ENCODE results near the gene ALDH3B1. TPM values are rescaled to one million over a fixed set of nuclear protein-coding genes. Genes with fewer than 3 reads are reported as not detected.

ALDH3B1 gene
- polyA plus RNA-seq, 12 donors, result 3.2 to 155 (median 7.6) TPM

- DNase-seq, result no peak
Measured at GRCh38 chr11:68012044-68012842, 2.1 kb downstream of the ALDH3B1 start.

GRCh38 chr11:68012843-68013610 is 2.9 kb downstream of the ALDH3B1 start:
- no peak for DNase-seq

- DNase-seq, result no peak
Measured at GRCh38 chr11:68013611-68014156, 3.6 kb downstream of the ALDH3B1 start.

GRCh38 chr11:68014157-68014946 is 4.2 kb downstream of the ALDH3B1 start:
- no peak for DNase-seq

- DNase-seq, result no peak
Measured at GRCh38 chr11:68014947-68015447, 4.9 kb downstream of the ALDH3B1 start.

- DNase-seq, result no peak
Measured at GRCh38 chr11:68015467-68015866, 5.3 kb downstream of the ALDH3B1 start.

GRCh38 chr11:68016161-68016903 is 6.2 kb downstream of the ALDH3B1 start:
- DNase-seq, result no peak

GRCh38 chr11:68016904-68017817 is 7.0 kb downstream of the ALDH3B1 start:
- DNase-seq, result no peak

- DNase-seq, result no peak
Measured at GRCh38 chr11:68017980-68018729, 8.0 kb downstream of the ALDH3B1 start.

- DNase-seq, result no peak
Measured at GRCh38 chr11:68018730-68019190, 8.6 kb downstream of the ALDH3B1 start.

GRCh38 chr11:68019486-68019885 is 9.4 kb downstream of the ALDH3B1 start:
- DNase-seq, result no peak

- DNase-seq, result no peak
Measured at GRCh38 chr11:68020575-68020974, 10.4 kb downstream of the ALDH3B1 start.

GRCh38 chr11:68021167-68021787 is 11.2 kb downstream of the ALDH3B1 start:
- DNase-seq, result no peak

- no peak for DNase-seq
Measured at GRCh38 chr11:68022531-68022930, 12.4 kb downstream of the ALDH3B1 start.

- no peak for DNase-seq
Measured at GRCh38 chr11:68024508-68024907, 14.4 kb downstream of the ALDH3B1 start.

GRCh38 chr11:68025047-68025446 is 14.9 kb downstream of the ALDH3B1 start:
- DNase-seq, result no peak

GRCh38 chr11:68026391-68027105 is 16.4 kb downstream of the ALDH3B1 start:
- DNase-seq, result no peak

GRCh38 chr11:68027667-68028066 is 17.5 kb downstream of the ALDH3B1 start:
- DNase-seq, result no peak
